Esophagus (tissue), 2 donors: ENCODE results near the gene RAB4B. TPM values are rescaled to one million over a fixed set of nuclear protein-coding genes. Genes with fewer than 3 reads are reported as not detected.
"Not testable (repeated sequence)": the region's sequence is repeated elsewhere in the genome, so short reads cannot be mapped to it uniquely, and the experiment has no call there.

Experiments used
- H3K27ac ChIP-seq, 2 donors: one replicate each; pipeline ENCODE4 v1.5.1; 2013; ENCODE audit warnings: low read depth in 2 of 2, mild to moderate bottlenecking in 2 of 2, inconsistent platforms in 1 of 2, low read length in 1 of 2, moderate library complexity in 1 of 2
- H3K27me3 ChIP-seq, 2 donors: one replicate each; pipeline ENCODE4 v1.6.1; 2013; ENCODE audit warnings: low read length in 2 of 2, control low read depth in 1 of 2, mild to moderate bottlenecking in 1 of 2; ENCODE audit not compliant: insufficient read depth in 2 of 2, control insufficient read depth in 1 of 2
- H3K36me3 ChIP-seq, 2 donors: one replicate each; pipeline ENCODE4 v1.6.1; 2013; ENCODE audit warnings: low read length in 1 of 2; ENCODE audit not compliant: control insufficient read depth in 2 of 2, insufficient read depth in 2 of 2
- H3K4me1 ChIP-seq, 2 donors: one replicate each; pipeline ENCODE4 v1.6.1; 2013; ENCODE audit warnings: low read length in 1 of 2; ENCODE audit not compliant: control insufficient read depth in 2 of 2, insufficient read depth in 2 of 2
- H3K4me3 ChIP-seq, 2 donors: one replicate each; pipeline ENCODE4 v1.5.1; 2013; ENCODE audit warnings: low read length in 2 of 2, mild to moderate bottlenecking in 2 of 2, low read depth in 1 of 2, moderate library complexity in 1 of 2
- H3K9me3 ChIP-seq, 2 donors: one replicate each; pipeline ENCODE4 v1.6.1; 2013; ENCODE audit warnings: mild to moderate bottlenecking in 2 of 2, low read depth in 1 of 2, low read length in 1 of 2, moderate library complexity in 1 of 2; ENCODE audit not compliant: control insufficient read depth in 2 of 2, insufficient read depth in 1 of 2
- WGBS, 2 donors: extraction: QIAGEN DNeasy Blood & Tissue Kit; methylation state at CpG; one replicate each; pipeline ENCODE4 v1.1.7; 2013; 5-methylcytosine and 5-hydroxymethylcytosine counted together
- polyA plus RNA-seq, 2 donors: library from polyadenylated mRNA; stranded (reverse); fragments of 200-250 nt; gene quantifications; one replicate each; pipeline ENCODE4 v1.2.3, GENCODE V29; 2013
- donor health status: healthy with polysubstance abuse.
- donor health status: Bipolar disorder and iron deficiency.

RAB4B gene
- polyA plus RNA-seq, 2 donors, result 30.9 to 41.8 TPM

DNA sequence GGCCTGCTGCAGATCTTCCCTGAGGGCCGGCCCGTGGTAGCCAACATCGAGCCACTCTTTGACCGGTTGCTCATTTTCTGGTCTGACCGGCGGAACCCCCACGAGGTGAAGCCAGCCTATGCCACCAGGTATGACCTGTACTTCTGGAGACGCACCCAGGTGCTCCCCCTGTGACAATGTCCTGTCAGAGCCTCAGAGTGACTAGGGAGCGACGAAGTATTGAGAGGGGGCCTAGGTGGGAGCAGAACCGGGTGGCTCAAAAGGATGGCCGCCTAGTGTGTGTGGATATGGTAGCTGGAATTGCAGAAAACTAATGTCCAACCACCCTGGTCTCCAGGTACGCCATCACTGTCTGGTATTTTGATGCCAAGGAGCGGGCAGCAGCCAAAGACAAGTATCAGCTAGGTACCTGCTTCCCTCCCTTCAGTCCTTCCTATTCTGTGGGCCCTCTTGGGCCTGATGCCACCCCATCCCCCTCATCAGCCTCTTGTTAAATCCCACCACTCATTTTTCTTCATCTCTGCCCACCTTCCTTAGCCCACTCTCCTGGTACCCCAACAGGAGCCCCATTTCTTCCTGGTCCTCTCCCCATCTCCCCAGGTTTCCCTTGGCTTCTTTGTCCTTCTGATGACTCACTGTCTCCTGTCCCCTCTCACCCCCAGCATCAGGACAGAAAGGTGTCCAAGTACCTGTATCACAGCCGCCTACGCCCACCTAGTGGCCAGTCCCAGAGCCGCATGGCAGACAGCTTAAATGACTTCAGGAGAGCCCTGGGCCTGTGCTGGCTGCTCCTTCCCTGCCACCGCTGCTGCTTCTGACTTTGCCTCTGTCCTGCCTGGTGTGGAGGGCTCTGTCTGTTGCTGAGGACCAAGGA, 29.3 kb downstream of the RAB4B start:
- no peaks in the 10 kb centered on the region for H3K9me3 ChIP-seq
- peak overlapping the region; percentile 38 to 57 for H3K27ac ChIP-seq
- peaks cover 0 to 32% of the 10 kb centered on the region in 2 donors for H3K36me3 ChIP-seq
- H3K4me1 ChIP-seq, result peaks cover 13 to 53% of the 10 kb centered on the region in 2 donors
- H3K27me3 ChIP-seq, result no peaks in the 10 kb centered on the region
- 64 to 67% methylated on average over 18 of the region's 18 CpGs for WGBS, 2 donors
- H3K4me3 ChIP-seq, result no peak overlapping the region

DNA sequence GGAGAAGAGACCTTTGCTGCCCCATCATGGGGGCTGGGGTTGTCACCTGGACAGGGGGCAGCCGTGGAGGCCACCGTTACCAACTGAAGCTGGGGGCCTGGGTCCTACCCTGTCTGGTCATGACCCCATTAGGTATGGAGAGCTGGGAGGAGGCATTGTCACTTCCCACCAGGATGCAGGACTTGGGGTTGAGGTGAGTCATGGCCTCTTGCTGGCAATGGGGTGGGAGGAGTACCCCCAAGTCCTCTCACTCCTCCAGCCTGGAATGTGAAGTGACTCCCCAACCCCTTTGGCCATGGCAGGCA, 29.9 kb downstream of the RAB4B start:
- Histone ChIP-seq H3K36me3 (peaks cover 0 to 32% of the 10 kb centered on the region in 2 donors), H3K9me3 (no peaks in the 10 kb centered on the region), H3K27ac (peak overlapping the region in 1 of 2 donors; percentile 26), H3K4me3 (no peak overlapping the region), H3K4me1 (peaks cover 7 to 48% of the 10 kb centered on the region in 2 donors), H3K27me3 (no peaks in the 10 kb centered on the region)
- WGBS, 2 donors, result 88 to 92% methylated on average over 2 of the region's 2 CpGs

DNA sequence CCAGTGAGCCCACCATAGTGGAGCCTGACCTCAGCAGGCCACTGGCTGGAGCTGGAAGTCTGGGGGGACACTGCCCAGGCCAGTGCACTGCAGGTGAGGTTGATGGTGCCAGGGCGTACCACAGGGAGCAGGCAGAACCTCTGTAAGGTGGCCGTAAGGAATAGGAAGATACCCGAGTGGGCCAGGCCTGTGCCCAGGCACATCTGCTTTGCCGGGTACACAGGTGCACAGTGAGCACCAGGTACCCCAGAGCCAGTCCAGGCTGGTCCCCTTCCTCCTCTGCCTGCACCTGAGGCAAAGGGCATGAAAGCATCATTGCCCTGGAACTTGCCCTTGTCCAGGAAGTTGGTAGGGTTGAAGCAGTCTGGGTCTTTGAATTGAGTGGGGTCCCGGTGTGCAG, 30.4 kb downstream of the RAB4B start:
- Histone ChIP-seq H3K4me3 (no peak overlapping the region), H3K4me1 (peaks cover 7 to 43% of the 10 kb centered on the region in 2 donors), H3K27ac (no peak overlapping the region), H3K9me3 (no peaks in the 10 kb centered on the region), H3K27me3 (no peaks in the 10 kb centered on the region), H3K36me3 (peaks cover 0 to 32% of the 10 kb centered on the region in 2 donors)
- WGBS, 2 donors, result 85% methylated on average over 5 of the region's 5 CpGs

DNA sequence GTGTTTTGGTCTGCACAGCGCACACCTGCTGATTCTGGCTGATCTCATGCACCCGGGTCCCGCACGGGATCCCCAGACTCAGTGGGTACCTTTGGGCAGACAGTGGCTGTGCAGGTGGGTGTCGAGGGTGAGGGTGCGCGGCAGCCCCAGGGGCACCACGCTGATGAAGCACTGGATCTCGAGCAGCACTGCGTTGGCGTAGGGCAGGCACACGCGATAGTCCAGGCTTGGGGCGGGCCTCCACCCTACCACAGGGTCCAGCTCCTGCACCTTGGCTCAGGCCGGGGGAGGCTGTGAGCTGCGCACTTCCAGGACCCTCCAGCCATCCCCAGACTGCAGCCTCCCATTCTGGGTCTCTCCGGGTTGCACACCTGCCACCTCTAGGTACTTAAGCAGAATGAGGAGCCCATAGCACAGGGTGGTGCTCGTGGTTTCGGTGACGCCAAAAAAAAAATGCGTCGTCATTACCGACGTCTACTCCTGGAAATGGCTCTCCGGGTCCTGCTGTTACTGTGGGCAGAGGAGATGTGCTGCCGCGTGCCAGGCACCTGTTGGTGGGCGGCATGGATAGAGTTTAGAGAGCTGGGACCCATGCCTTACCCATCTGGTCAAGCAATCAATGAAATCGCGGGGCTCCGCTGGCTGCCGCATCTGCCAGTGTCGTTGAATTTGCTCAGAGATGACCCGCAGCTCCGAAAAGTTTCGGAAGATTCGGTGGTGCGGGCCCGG, 31.5 kb downstream of the RAB4B start:
- WGBS, 2 donors, result 93 to 94% methylated on average over 38 to 39 of the region's 39 CpGs
- Histone ChIP-seq H3K36me3 (peaks cover 0 to 28% of the 10 kb centered on the region in 2 donors), H3K27ac (peak overlapping the region in 1 of 2 donors; percentile 49)

DNA sequence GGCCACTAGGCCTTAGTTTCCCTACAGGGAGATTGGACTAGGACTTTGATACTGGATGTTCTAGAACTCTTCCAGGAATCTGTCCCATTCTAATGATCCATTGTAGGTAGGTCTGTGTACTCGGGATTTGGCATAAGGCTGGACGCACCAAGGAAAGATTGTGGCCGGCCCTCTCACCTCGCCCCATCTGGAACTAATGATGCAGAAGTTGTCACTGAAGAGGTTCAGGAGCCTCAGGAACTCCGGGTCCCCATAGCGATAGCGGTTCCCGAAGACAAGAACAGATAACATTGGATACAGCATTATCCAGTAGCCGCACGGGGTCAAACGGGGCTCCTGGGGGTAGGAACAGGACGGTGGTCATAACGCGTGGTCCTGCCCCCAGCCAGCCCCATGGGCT, 32.1 kb downstream of the RAB4B start:
- no peaks in the 10 kb centered on the region for H3K9me3 ChIP-seq
- 60 to 74% methylated on average over 12 to 14 of the region's 14 CpGs for WGBS, 2 donors
- H3K27me3 ChIP-seq, result no peaks in the 10 kb centered on the region
- peak overlapping the region; percentile 38 to 49 for H3K27ac ChIP-seq
- no peak overlapping the region for H3K4me3 ChIP-seq
- peaks cover 7 to 27% of the 10 kb centered on the region in 2 donors for H3K4me1 ChIP-seq
- peaks cover 0 to 26% of the 10 kb centered on the region in 2 donors for H3K36me3 ChIP-seq

More for the DNA sequence above, 31.5 kb downstream of the RAB4B start:
- Histone ChIP-seq H3K4me3 (no peak overlapping the region), H3K9me3 (no peaks in the 10 kb centered on the region), H3K27me3 (no peaks in the 10 kb centered on the region), H3K4me1 (peaks cover 7 to 34% of the 10 kb centered on the region in 2 donors)

DNA sequence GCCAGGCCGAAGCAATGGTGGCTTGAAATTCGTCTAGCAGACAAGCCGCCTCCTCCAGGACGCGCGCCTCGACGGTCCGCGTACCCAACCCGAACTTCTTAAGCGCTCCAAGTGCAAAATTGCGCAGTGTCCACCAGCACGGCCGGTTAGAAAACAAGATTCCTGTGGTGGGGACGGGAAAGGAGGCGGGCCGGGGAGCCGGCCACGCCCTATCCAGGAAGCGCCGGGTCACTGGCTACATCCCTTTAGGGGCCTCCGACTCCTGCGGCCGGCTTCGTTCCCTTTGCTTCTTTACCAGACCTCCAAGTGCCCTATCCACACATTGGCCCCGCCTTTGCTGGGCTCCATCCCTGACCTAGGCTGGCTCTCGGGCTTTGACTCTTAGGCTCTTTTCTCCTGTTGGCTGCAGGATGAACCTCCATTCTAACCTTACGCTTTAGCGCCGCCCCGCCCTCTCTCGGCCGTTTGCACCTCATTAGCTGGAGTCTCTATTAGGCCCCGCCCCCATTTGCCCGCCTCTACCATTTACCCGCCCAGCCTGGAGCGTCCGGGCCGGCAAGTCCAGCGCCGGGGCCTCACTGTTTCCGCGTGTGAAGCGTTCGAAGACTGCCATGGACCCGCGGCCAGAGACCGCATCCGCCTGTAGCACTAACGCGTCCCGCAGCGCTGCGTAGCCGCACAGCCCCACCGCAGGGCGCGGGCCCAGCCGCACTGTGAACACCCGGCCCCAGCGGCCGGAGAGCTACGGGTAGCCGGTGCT, 32.8 kb downstream of the RAB4B start:
- Histone ChIP-seq H3K27ac (peak overlapping the region; percentile 78 to 88), H3K36me3 (peaks cover 0 to 26% of the 10 kb centered on the region in 2 donors), H3K4me3 (peak overlapping the region; percentile 25 to 46), H3K4me1 (peaks cover 7 to 24% of the 10 kb centered on the region in 2 donors)
- 6 to 19% methylated on average over 34 to 64 of the region's 65 CpGs for WGBS, 2 donors
- H3K27me3 ChIP-seq, H3K9me3 ChIP-seq: not testable (repeated sequence)

DNA sequence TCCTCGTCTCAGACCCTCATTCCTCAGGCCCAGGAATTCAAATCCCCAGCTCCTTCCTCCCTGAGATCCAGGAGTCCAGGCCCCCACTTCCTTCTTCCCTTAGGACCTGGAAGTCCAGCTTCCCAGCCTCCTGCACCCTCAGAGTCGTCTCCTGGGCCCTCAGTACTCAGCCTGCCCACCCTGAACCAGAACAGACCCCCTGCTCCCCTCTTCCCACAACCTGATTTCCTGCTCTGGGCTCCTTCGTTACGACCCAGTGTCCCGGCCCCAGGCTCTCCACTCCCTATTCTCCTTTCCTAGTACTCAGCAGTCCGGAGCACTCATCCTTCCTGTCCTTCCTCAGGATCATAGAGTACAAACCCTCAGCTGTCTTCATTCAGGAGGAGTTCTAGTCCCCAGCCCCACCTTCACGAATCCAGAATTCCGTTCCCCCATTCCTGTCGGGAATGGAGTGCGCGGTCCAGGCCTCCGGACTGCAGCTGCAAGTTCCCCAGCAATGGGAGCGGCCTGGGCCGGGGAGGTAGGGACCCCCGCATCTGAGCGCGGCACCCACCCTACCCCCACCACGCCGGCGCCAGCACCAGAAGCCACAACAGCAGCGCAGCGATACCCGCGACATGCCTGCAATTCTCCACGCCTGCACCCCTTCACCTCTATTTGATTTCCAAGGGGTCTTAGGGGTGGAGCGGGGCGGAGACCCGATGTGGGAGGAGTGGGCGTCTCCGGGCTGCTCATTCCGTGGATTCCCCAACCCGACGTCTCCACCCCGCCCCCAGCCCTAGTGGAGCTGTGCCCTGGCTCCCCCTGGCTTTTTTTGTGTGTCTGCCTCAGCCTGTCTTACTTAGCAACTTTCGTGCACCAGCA, 33.7 kb downstream of the RAB4B start:
- Histone ChIP-seq H3K27me3 (no peaks in the 10 kb centered on the region), H3K9me3 (no peaks in the 10 kb centered on the region), H3K4me1 (peaks cover 4 to 20% of the 10 kb centered on the region in 2 donors), H3K4me3 (peak overlapping the region; percentile 5 to 29), H3K36me3 (peaks cover 0 to 26% of the 10 kb centered on the region in 2 donors), H3K27ac (peak overlapping the region; percentile 52)
- WGBS, 2 donors, result 19 to 26% methylated on average over 35 of the region's 35 CpGs

DNA sequence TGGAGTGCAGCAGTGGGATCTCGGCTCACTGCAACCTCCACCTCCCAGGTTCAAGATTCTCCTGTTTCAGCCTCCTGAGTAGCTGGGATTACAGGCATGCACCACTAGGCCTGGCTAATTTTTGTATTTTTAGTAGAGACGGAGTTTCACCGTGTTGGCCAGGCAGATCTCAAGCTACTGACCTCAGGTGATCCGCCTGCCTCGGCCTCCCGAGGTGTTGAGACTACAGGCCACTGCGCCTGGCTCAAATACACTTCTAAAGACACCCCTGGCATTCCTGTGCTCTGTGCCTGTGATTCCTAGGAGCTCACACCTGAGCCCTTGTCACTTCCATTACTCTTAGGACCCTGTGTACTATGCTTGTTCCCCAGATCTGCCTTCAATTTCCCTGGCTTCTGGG, 34.5 kb downstream of the RAB4B start:
- peaks cover 3 to 16% of the 10 kb centered on the region in 2 donors for H3K4me1 ChIP-seq
- H3K4me3 ChIP-seq, H3K27ac ChIP-seq, H3K27me3 ChIP-seq, H3K9me3 ChIP-seq: not testable (repeated sequence)
- WGBS, 2 donors, result 81 to 83% methylated on average over 7 of the region's 7 CpGs
- peaks cover 0 to 19% of the 10 kb centered on the region in 2 donors for H3K36me3 ChIP-seq
